ENCODE results near the gene CEP295NL.

The CEP295NL gene

GRCh38 chr17:78920528-78920927, 17.5 kb upstream of the CEP295NL start:
- peaks cover 77 to 83% of the 10 kb centered on the region in 2 experiments for H3K4me1 ChIP-seq (ENCODE audit: control insufficient read depth in 1 of 2, insufficient read depth in 1 of 2, low read depth in 1 of 2, low read length in 1 of 2)

DNA sequence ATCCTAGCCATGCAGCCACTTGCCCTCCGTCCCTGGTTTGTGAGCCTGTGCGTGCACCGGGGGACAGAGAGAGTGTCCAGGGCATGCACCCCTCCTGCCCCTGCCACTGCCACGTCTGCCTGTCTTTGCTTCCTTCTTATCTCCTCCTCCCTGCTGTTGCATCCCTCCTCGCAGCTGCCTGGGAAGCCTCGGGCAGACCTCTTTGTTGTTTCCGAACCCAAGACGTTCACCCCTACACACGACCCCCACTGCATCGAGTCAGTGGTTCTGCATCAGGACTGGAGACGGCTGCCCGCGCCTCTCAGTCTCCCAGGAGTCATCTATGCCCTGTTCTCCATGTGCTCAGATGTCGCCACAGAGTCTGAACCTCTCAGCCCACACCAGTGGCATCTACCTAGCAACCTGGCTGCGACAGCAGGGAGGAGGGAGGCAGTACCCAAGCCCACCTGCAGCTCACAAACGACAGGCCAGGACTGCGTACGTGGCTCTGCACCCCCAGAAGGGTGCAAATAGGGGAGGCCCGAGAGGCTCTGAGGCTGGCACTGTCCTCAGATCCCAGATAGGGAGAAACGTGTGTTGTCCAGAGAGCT, 17.0 kb upstream of the CEP295NL start:
- TF ChIP-seq, protein P1, sequence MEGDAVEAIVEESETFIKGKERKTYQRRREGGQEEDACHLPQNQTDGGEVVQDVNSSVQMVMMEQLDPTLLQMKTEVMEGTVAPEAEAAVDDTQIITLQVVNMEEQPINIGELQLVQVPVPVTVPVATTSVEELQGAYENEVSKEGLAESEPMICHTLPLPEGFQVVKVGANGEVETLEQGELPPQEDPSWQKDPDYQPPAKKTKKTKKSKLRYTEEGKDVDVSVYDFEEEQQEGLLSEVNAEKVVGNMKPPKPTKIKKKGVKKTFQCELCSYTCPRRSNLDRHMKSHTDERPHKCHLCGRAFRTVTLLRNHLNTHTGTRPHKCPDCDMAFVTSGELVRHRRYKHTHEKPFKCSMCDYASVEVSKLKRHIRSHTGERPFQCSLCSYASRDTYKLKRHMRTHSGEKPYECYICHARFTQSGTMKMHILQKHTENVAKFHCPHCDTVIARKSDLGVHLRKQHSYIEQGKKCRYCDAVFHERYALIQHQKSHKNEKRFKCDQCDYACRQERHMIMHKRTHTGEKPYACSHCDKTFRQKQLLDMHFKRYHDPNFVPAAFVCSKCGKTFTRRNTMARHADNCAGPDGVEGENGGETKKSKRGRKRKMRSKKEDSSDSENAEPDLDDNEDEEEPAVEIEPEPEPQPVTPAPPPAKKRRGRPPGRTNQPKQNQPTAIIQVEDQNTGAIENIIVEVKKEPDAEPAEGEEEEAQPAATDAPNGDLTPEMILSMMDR (IDR thresholded peaks at IDR 0.05): no peak
- H3K27ac ChIP-seq: peak overlapping the region; percentile 99
- peaks cover 80 to 89% of the 10 kb centered on the region in 2 experiments for H3K4me1 ChIP-seq (ENCODE audit: control insufficient read depth in 1 of 2, insufficient read depth in 1 of 2, low read depth in 1 of 2, low read length in 1 of 2)
- H3K27me3 ChIP-seq: no peaks in the 10 kb centered on the region
- peak overlapping the region in 1 of 2 experiments; percentile 30 for H3K4me3 ChIP-seq (ENCODE audit: low read depth in 1 of 2, low read length in 1 of 2)
- peaks cover 13% of the 10 kb centered on the region for H3K36me3 ChIP-seq
- no peaks in the 10 kb centered on the region for H3K9me3 ChIP-seq

More at GRCh38 chr17:78920528-78920927, 17.5 kb upstream of the CEP295NL start:
- Histone ChIP-seq H3K9me3 (no peaks in the 10 kb centered on the region), H3K36me3 (peaks cover 13% of the 10 kb centered on the region), H3K27ac (peak overlapping the region; percentile 99), H3K4me3 (ENCODE audit: low read depth in 1 of 2, low read length in 1 of 2) (peak overlapping the region in 1 of 2 experiments; percentile 18), H3K27me3 (no peaks in the 10 kb centered on the region)
- TF ChIP-seq, protein P1 (IDR thresholded peaks at IDR 0.05): no peak

GRCh38 chr17:78918979-78919378, 16.0 kb upstream of the CEP295NL start:
- no peaks in the 10 kb centered on the region for H3K9me3 ChIP-seq
- no peaks in the 10 kb centered on the region for H3K27me3 ChIP-seq
- H3K27ac ChIP-seq: peak overlapping the region; percentile 99
- TF ChIP-seq, protein P1 (IDR thresholded peaks at IDR 0.05): no peak
- H3K4me1 ChIP-seq (ENCODE audit: control insufficient read depth in 1 of 2, insufficient read depth in 1 of 2, low read depth in 1 of 2, low read length in 1 of 2): peaks cover 90 to 98% of the 10 kb centered on the region in 2 experiments
- H3K4me3 ChIP-seq (ENCODE audit: low read depth in 1 of 2, low read length in 1 of 2): peak overlapping the region; percentile 73 to 86
- H3K36me3 ChIP-seq: peaks cover 13% of the 10 kb centered on the region

GRCh38 chr17:78917451-78918275, 14.7 kb upstream of the CEP295NL start:
- no peaks in the 10 kb centered on the region for H3K27me3 ChIP-seq
- TF ChIP-seq, protein P1 (IDR thresholded peaks at IDR 0.05): no peak
- peak overlapping the region; percentile 99 for H3K27ac ChIP-seq
- H3K4me3 ChIP-seq (ENCODE audit: low read depth in 1 of 2, low read length in 1 of 2): peak overlapping the region; percentile 73 to 86
- peaks cover 94 to 100% of the 10 kb centered on the region in 2 experiments for H3K4me1 ChIP-seq (ENCODE audit: control insufficient read depth in 1 of 2, insufficient read depth in 1 of 2, low read depth in 1 of 2, low read length in 1 of 2)
- H3K36me3 ChIP-seq: peaks cover 13% of the 10 kb centered on the region
- H3K9me3 ChIP-seq: no peaks in the 10 kb centered on the region

DNA sequence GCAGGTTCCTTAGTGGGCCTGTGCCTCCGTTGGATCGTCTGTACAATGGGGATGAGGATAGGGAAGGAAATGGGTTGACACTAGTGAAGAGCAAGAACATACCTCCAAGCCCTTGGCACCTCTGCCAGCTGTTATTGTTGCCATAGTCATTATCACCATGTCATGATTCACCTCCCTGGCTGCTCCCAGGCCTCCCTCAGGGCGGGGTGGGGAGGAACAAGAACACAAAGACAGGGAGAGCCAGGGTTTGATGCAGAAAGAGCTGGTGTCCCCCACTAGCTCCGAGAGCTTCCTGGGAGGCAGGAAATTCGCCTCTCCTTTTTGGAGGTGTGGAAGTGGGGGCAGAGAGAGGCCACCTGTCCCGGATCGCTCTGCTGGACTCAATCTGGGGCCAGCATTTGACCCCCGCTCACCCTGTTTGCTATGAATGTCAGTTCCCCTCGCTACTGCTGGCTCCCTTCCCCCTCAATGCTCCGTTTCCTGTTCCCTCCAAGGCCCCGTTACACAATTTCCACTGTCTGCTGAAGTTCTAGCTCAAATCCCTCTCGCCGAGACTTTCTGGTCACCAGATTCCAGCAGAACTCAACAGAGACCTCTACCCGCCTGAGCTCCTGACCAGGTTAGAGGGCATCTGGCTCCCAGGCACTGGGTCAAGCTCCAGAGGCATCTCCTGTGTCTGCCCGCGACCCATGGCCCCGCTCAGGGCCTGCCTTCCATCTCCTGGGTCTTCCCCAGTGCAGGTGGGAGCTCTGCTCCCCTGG, 13.1 kb upstream of the CEP295NL start:
- TF ChIP-seq, protein P1 (IDR thresholded peaks at IDR 0.05): no peak
- H3K27ac ChIP-seq: peak overlapping the region; percentile 99
- H3K36me3 ChIP-seq: peaks cover 8% of the 10 kb centered on the region
- H3K4me1 ChIP-seq (ENCODE audit: control insufficient read depth in 1 of 2, insufficient read depth in 1 of 2, low read depth in 1 of 2, low read length in 1 of 2): peaks cover 94 to 100% of the 10 kb centered on the region in 2 experiments
- H3K9me3 ChIP-seq: no peaks in the 10 kb centered on the region
- H3K4me3 ChIP-seq (ENCODE audit: low read depth in 1 of 2, low read length in 1 of 2): peak overlapping the region; percentile 73 to 86
- no peaks in the 10 kb centered on the region for H3K27me3 ChIP-seq

Measured in neutrophil (primary cell).